NCI-H2227 treated with DMSO at 0.1 percent for 48 hours (cell line): ENCODE results near the gene ALMS1.
"Not testable (repeated sequence)": the region's sequence is repeated elsewhere in the genome, so short reads cannot be mapped to it uniquely, and the experiment has no call there.

Source experiments
- DNase-seq: peaks from one replicate; lab custom pipeline; 2025; lab: John Stamatoyannopoulos, UW

Gene ALMS1

DNA sequence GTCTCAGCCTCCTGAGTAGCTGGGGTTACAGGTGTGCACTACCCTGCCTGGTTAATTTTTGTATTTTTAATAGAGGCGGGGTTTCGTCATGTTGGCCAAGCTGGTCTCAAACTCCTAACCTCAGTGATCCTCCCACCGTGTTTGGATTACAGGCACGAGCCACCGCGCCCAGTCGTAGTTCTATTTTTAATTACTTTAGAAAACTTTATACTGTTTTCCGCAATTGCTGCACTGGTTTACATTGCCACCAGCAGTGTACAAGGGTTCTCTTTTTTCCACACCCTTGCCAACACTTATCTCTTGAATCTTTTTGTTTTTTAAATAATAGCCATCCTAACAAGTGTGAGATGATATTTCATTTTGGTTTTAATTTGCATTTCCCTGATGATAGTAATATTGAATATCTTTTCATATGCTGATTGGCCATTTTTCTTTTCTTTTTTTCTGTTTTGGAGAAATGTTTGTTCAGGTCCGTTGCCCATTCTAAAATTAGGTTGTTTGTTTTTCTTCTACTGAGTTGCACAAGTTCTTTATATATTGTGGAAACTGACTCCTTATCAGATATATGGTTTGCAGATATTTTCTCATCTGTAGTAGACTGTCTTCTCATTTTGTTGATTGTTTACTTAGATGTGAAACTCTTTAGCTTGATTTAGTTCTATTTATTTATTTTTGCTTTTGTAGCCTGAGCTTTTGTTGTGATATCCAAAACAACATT is 16.9 kb downstream of the ALMS1 start:
- no peak for DNase-seq

DNA sequence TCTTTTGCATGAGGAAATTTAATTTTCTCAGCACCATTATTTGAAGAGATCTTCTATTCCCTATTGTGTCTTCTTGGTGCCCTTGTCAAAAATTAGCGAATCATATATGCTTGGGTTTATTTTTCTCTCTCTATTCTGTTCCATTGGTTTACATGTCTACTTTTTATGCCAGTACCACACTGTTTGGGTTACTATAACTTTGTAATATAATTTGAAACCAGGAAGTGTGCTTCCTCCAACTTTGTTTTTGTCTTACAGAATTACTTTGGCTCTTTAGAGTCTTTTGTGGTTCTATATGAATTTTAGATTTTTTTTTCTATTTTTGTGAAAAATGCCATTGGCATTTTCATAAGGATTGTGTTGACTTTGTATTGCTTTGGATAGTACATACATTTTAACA is 17.6 kb downstream of the ALMS1 start:
- DNase-seq: no peak

DNA sequence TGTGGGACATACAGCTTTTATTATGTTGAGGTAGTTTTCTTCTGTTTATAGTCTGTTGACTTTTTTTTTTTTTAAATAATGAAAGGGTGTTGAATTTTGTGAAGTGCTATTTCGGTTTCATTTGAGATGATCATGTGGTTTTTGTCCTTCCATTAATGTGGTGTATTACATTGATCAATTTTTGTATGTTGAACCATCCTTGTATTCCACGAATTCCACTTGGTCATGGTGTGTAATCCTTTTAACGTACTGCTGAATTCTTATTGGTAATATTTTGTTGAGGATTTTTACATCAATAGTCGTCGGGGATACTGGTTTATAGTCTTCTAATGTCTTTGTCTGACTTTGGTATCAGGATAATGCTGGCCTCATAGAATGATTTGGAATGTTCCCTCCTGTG is 18.8 kb downstream of the ALMS1 start:
- no peak for DNase-seq

DNA sequence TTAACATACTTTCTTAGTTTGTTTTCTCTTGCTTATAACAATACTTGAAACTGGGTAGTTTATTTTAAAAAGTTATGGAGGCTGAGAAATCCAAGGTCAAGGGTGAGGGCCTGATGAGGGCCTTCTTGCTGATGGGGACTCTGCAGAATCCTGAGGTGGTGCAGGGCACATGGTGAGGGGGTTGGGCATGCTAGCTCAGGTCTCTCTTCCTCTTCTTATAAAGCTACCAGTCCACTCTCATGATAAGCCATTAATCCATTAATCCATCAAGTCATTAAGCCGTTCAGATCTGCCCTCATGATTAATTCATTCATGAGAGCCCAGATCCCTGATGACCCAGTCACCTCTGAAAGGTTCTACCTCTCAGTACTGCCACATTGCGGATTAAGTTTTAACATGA is 21.4 kb downstream of the ALMS1 start:
- no peak for DNase-seq

DNA sequence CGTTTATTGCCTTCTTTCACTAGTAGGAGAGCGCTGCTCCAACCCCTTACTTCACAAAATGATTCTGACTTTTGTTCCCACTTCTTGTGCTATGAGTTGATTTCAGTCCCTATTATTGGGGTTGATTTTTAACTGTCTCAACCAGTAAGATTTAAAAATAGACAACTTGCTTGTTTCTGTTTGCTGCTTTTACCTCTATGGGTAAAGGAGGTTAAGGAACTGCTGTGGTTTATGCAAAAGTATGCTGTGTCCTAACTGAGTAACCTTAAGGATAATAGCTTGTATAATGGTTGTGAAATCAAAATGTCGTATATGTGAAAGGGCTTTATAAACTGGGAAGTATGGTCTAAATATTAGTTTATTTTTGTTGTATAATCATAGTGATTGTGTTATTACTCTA is 22.6 kb downstream of the ALMS1 start:
- DNase-seq: no peak

DNA sequence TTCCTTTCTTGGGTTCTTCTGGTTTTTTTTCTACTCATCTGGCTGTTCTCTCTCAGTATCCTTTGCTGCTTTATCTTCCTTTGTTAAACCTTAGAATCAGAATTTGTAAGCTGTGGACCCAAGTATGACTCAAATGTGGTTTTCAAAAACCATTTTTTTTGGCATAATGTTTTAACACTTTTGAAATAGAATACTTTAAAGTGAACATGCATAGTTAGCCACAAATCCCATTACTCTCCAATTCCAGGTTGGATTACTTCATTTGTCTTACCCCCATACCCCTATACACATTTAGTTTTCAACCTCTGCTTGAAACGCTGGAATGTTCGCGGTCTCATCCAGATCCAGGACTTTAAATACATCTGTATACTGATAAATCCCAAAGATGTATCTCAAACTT is 29.1 kb downstream of the ALMS1 start:
- DNase-seq: no peak

DNA sequence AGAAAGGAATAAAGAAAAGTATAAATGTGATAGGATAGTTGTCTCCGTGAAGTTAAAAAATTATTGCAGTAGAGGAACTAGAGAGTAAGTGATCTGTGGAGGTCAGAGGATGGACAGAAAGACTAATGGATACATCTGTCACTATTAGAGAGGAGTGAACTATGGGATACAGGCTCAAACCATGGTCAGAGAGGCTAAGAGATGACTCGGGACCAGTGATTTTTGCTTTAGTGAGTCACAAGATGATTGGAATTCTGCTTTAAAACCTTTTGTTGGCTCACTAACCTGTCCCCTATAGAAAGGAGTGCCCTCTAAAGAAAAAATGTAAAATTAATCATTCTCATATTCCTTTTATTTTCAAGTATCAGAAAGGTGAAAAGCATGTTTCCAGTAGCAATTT is 30.3 kb downstream of the ALMS1 start:
- no peak for DNase-seq

DNA sequence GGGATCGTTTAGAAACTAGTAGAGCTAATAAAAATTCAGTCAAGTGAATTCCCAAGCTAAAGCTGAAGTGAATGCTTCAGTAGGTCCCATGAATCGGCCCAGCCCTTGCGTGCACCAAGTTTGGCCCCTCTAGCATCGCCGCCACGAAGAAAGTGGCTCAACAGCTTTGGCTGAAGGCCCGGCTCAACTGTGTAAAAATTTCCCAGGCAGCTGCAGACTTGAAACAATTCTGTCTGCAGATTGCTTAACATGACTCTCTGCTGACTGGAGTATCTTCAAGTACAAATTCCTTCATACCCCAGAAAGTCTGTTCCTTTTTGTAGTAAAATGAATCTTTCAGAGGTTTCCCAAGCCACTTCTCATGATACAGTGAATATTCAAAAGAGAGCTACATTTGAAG is 32.7 kb downstream of the ALMS1 start:
- no peak for DNase-seq

DNA sequence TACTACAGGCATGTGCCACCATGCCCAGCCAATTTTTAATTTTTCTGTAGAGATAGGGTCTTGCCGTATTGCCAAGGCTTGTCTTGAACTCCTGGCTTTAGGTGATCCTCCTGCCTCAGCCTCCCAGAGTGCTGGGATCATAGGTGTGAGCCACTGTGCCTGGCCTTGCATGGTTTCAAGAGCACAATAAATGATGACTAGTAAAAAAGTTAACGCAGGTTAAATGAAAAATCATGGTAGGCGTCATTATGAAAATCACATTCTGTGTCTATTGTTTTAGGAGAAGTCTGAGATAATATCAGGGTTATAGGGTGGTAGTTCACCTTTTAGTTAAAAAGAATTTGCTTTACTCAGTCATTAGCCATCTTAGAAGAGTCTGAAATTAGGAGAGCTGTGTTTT is 38.3 kb downstream of the ALMS1 start:
- DNase-seq: no peak

DNA sequence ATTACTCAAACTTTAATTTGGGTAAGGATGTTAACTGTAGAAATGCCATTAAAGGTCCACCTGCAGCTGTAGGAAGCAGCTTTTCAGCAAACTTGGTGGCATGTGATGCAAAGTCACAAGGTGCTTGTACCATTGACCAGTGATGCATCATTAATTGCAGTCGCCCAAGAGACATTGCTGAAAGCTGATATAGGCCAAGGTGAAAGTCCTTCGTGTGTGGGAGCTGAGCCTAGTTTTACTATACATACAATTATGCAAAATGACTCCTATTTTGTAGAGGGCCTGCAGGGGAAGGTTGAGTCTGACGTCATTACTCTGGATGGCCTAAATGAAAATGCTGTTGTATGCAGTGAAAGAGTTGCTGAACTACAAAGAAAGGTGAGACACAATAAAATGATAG is 40.5 kb downstream of the ALMS1 start:
- DNase-seq: no peak

DNA sequence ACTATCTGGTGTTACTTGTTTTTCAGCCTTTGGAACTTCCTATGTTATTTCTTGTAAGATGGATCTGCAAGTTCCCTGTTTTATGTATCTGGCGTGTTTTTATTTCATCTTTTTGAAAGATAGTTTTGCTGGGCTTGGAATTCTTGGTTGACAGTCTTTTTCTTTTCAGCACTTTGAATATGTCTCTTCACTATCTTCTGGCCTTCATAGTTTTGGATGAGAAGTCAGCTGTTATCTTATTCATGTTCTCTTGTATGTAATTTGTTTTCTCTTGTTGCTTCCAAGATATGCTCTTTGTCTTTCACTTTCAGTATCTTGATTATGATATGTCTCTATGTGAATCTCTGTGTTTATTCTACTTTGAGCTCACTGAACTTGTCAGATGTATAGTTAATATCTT is 50.4 kb downstream of the ALMS1 start:
- no peak for DNase-seq

DNA sequence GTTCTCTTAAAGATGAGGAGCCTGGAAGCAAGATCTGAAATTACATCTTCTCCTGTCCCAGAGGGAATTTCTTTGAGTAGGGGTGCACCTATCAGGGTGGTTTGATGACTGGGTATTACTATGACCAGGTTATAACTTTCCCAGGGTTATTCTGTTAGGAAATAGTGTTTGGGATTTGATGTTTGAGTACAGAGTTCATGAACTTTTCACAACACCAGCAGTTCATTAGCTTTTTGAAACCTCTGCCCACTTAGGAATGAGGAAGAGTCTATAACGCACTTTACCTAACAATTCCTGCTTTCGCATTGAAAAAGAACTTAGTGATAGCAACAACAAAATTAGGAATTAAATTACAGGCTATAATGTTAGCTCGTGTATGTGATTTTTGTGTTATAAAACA is 58.6 kb downstream of the ALMS1 start:
- DNase-seq: no peak

DNA sequence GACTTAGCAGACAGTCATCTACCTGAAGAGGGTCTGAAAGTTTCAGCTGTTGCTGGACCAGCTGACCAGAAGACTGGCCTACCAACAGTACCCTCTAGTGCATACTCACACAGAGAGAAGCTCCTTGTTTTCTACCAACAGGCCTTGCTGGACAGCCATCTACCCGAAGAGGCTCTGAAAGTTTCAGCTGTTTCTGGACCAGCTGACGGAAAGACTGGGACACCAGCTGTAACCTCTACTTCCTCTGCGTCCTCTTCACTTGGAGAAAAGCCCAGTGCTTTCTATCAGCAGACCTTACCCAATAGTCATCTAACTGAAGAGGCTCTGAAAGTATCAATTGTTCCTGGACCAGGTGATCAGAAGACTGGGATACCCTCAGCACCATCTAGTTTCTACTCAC is 63.2 kb downstream of the ALMS1 start:
- DNase-seq: no peak

DNA sequence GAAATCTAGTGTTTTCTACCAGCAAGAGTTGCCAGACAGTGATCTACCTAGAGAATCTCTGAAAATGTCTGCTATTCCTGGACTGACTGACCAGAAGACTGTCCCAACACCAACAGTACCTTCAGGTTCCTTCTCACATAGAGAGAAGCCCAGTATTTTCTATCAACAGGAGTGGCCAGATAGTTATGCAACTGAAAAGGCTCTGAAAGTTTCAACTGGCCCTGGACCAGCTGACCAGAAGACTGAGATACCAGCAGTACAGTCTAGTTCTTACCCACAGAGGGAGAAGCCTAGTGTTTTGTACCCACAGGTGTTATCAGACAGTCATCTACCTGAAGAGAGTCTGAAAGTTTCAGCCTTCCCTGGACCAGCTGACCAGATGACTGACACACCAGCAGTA is 63.8 kb downstream of the ALMS1 start:
- DNase-seq: no peak

DNA sequence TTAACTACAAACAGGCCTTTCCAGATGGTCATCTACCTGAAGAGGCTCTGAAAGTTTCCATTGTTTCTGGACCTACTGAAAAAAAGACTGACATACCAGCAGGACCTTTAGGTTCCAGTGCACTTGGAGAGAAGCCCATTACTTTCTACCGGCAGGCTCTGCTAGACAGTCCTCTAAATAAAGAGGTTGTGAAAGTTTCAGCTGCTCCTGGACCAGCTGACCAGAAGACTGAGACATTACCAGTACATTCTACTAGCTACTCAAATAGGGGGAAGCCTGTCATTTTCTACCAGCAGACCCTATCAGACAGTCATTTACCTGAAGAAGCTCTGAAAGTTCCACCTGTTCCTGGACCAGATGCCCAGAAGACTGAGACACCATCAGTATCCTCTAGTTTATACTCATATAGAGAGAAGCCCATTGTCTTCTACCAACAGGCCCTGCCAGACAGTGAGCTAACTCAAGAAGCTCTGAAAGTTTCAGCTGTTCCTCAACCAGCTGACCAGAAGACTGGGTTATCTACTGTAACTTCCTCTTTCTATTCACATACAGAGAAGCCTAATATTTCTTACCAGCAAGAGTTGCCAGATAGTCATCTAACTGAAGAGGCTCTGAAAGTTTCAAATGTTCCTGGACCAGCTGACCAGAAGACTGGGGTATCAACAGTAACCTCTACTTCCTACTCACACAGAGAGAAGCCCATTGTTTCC is 65.8 kb downstream of the ALMS1 start:
- no peak for DNase-seq

DNA sequence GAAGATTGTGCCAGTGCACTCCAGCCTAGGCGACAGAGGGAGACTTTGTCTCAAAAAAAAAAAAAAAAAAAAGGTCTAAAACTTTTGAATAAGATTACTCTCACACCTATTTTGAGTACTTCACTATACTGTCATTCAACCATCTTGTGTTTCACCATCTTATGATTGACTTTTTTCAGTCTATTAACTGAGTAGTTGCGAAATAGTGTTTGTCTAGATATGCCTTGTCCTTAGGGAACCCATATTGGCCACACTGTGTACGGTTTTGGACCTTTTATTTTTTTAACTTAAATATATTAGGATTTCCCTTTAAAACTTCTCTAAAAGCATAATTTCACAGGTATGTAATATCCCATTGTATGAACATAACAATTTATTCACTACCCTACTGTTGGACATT is 72.3 kb downstream of the ALMS1 start:
- no peak for DNase-seq

DNA sequence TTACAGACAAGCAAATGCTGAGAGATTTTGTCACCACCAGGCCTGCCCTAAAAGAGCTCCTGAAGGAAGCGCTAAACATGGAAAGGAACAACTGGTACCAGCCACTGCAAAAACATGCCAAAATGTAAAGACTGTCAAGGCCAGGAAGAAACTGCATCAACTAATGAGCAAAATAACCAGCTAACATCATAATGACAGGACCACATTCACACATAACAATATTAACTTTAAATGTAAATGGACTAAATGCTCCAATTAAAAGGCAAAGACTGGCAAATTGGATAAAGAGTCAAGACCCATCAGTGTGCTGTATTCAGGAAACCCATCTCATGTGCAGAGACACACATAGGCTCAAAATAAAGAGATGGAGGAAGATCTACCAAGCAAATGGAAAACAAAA is 76.8 kb downstream of the ALMS1 start:
- not testable (repeated sequence) for DNase-seq

DNA sequence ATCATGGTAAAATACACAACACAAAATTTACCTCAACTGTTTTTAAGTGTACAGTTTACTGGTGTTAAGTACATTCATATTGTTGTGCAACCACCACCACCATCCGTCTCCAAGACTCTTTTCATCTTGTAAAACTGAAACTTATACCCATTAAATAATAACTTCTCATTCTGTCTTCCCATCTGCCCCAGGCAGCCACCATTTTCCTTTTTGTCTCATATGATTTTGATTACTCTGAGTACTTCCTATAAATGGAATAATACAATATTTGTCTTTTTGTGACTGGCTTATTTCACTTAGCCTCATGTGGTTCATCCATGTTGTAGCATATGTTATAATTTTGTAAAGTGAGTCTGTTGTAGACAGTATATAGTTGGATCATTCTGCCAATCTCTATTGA is 82.7 kb downstream of the ALMS1 start:
- no peak for DNase-seq

DNA sequence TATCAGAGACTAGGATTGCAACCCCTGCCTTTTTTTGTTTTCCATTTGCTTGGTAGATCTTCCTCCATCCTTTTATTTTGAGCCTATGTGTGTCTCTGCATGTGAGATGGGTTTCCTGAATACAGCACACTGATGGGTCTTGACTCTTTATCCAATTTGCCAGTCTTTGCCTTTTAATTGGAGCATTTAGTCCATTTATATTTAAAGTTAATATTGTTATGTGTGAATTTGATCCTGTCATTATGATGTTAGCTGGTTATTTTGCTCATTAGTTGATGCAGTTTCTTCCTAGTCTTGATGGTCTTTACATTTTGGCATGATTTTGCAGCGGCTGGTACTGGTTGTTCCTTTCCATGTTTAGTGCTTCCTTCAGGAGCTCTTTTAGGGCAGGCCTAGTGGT is 98.2 kb downstream of the ALMS1 start:
- not testable (repeated sequence) for DNase-seq

DNA sequence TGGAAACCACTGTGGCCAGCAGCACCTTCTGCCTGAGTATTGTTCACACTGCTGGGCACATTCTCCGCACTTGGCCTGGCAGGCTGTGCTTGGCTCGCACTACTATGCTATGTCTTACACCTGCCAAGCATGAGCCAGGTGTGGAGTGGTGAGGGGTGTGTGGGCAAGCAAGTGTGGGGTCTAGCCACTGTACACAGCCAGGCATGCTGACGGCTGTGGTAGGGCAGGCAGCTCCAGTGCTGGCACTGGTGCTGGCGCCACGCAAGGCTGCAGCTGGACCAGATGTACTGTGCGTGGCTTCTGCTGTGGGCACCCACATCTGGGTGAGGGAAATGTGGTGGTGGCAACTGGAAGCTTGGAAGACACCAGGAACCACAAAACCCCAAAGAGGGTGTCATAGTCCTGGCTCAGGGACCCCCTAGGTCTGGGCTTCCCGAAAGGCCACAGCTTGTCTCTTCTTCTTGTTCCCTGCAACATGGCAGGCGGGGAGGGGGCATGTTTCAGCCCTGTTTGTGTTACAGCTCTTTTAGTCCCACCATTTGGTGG is 101.5 kb downstream of the ALMS1 start:
- no peak for DNase-seq

DNA sequence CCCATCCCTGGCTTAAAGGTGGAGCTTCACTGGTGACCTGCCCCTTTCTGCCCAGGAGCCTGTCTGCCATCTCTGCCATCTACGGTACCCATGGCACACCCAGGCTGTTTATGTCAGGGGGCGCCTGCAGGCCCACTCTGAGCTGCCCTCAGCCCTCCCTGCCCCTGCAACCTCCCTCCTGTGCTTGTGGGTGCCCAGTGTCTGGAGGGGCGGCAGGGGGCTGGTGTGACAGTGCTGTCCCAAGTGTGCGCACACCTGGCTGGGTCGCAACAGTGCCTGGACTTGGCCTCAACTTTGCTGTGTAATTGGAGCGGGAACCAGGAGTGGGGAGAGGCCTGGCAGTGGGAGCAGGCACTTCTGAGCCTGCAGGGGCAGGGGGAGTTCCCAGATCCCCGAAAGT is 102.4 kb downstream of the ALMS1 start:
- no peak for DNase-seq

DNA sequence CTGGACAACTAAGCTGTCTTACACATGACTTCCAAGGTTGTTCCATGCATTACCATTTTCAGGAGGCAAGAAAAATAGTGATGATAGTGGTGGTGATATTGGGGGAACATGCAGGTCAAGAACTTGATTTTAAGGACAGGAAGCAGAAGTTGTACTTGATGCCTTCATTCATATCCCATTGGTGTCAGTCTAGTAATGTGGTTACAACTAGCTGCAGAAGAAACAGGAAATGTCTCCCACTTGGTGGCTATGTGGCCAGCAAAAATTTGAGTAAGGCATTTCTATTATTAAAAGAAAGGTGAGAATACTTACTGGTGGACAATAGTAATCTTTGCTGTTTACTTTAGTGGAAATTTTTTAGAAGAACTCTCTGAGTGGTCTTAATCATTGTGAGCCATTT is 103.4 kb downstream of the ALMS1 start:
- no peak for DNase-seq

DNA sequence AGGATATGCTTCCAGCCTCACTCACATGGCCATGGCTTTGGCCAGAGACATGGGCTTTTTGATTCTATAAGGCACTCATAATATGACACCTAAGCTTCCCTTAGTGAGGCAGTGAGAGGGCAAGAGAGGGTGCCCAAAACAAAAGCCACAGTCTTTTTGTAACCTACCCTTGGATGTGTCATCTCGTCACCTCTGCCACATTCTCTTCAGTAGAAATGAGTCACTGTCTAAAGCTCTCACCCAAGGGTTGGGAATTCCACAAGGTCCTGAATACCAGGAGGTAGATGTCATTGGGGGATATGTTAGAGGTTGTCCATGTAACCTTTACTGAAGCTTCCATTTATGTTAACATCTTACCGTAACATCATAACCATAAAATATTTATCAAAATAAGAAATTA is 108.4 kb downstream of the ALMS1 start:
- DNase-seq: no peak
